ENCODE data around the gene AGAP3.
A peak's percentile ranks its signal among the peaks of the same experiment; 100 is the strongest.

AGAP3 gene

DNA sequence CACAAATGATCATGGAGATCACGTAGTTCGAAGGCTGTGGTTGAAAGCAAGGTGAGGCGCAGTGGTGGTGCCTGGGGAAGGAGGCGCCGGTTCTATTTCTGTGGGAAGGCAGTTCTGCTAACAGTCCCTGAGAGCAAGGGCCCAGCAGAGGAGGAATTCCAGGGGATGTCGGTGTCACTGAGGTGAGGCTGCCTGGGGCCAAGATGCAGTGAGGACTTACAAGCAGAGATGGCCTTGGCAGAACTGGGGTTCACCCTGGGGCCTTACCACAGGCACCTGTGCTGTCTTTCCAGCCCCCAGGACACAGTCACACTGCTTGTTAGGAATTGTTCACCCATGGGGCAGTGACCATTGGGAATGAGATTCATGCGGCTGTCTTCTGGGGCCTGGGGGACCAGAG, 54.6 kb downstream of the AGAP3 start:
- Histone ChIP-seq H3K14ac (ENCODE audit: low read length) (no peak overlapping the region), H2AK5ac (ENCODE audit: low read depth, low read length) (no peak overlapping the region), H3K9me3 (replicated peaks in 1 of 2; ENCODE audit: control insufficient read depth in 2 of 2, insufficient read depth in 1 of 2, low read depth in 1 of 2, low read length in 2 of 2) (no peaks in the 10 kb centered on the region), H2AFZ (ENCODE audit: low read length) (no peak overlapping the region), H3K27me3 (ENCODE audit: control insufficient read depth in 3 of 3, insufficient read depth in 3 of 3, low read depth in 1 of 3, low read length in 3 of 3) (no peaks in the 10 kb centered on the region), H3K36me3 (replicated peaks in 1 of 2; ENCODE audit: control insufficient read depth in 2 of 2, insufficient read depth in 2 of 2, low read length in 2 of 2) (peaks cover 23 to 86% of the 10 kb centered on the region in 2 donors), H4K91ac (ENCODE audit: low read depth, low read length, poor library complexity) (no peak overlapping the region), H3K4me1 (ENCODE audit: control insufficient read depth in 2 of 2, insufficient read depth in 1 of 2, low read depth in 1 of 2, low read length in 2 of 2) (peaks cover 0 to 21% of the 10 kb centered on the region in 2 donors), H3K9ac (ENCODE audit: low read depth, low read length, poor library complexity) (no peak overlapping the region), H4K8ac (ENCODE audit: low read depth, low read length) (no peak overlapping the region), H3K79me1 (ENCODE audit: low read depth, low read length) (no peaks in the 10 kb centered on the region), H3K27ac (replicated peaks; ENCODE audit: low read length) (no peak overlapping the region), H3K23ac (ENCODE audit: low read depth, low read length, poor library complexity) (no peak overlapping the region), H3K4ac (ENCODE audit: low read length) (no peak overlapping the region), H2BK120ac (ENCODE audit: low read depth, low read length) (no peak overlapping the region), H2BK15ac (ENCODE audit: low read length) (no peak overlapping the region), H2BK12ac (ENCODE audit: low read length) (no peak overlapping the region), H3K4me2 (ENCODE audit: insufficient read depth, low read length, poor library complexity, severe bottlenecking) (no peak overlapping the region), H3K18ac (ENCODE audit: low read length) (no peak overlapping the region), H2BK5ac (ENCODE audit: low read length) (peak overlapping the region; percentile 47), H3K4me3 (ENCODE audit: low read length in 2 of 2) (no peak overlapping the region)
- no CpG with 5 or more reads among the region's 7 CpGs for WGBS, 2 donors (ENCODE audit: extremely low coverage in 2 of 2, insufficient read length in 2 of 2, insufficient replicate concordance in 1 of 2)
- no peak for DNase-seq (ENCODE audit: low spot score)

DNA sequence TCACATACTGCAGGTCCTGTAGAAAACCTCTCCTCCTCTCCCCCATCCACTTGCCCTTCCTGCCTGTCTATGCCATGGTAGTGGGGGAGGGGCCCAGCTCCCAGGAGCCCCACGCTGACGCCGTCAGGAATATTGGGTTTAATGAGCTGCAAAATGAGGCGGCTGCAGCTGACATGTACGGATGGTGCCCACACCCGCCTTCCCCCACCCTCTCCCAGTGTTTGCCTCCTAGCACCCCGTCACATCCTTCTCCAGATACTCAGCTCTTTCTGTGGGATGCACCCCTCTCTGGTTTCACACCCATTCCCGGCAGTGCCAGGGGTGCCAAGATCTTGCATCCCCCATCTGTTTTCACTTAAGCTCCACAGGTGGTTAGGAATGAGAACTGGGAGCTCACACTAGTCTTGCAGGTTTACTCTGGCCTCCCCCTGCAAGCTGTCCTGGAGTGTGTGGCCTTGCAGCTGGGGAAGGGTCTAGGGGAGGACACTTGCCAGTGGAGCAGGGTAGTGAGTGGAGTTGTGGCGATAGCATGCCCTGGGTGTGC, 55.1 kb downstream of the AGAP3 start:
- no peak overlapping the region for H2BK120ac ChIP-seq (ENCODE audit: low read depth, low read length)
- H4K8ac ChIP-seq (ENCODE audit: low read depth, low read length): no peak overlapping the region
- no peak for DNase-seq (ENCODE audit: low spot score)
- H3K9ac ChIP-seq (ENCODE audit: low read depth, low read length, poor library complexity): no peak overlapping the region
- H2BK5ac ChIP-seq (ENCODE audit: low read length): peak overlapping the region; percentile 47
- H3K27ac ChIP-seq (replicated peaks; ENCODE audit: low read length): no peak overlapping the region
- no peaks in the 10 kb centered on the region for H3K79me1 ChIP-seq (ENCODE audit: low read depth, low read length)
- H3K4ac ChIP-seq (ENCODE audit: low read length): no peak overlapping the region
- no peak overlapping the region for H2BK12ac ChIP-seq (ENCODE audit: low read length)
- H2BK15ac ChIP-seq (ENCODE audit: low read length): no peak overlapping the region
- WGBS, 2 donors (ENCODE audit: extremely low coverage in 2 of 2, insufficient read length in 2 of 2, insufficient replicate concordance in 1 of 2): no CpG with 5 or more reads among the region's 9 CpGs
- H2AK5ac ChIP-seq (ENCODE audit: low read depth, low read length): no peak overlapping the region
- H3K4me3 ChIP-seq (ENCODE audit: low read length in 2 of 2): no peak overlapping the region
- H4K91ac ChIP-seq (ENCODE audit: low read depth, low read length, poor library complexity): no peak overlapping the region
- peak overlapping the region; percentile 21 for H3K23ac ChIP-seq (ENCODE audit: low read depth, low read length, poor library complexity)
- H3K4me1 ChIP-seq (ENCODE audit: control insufficient read depth in 2 of 2, insufficient read depth in 1 of 2, low read depth in 1 of 2, low read length in 2 of 2): peaks cover 0 to 21% of the 10 kb centered on the region in 2 donors
- peaks cover 23 to 80% of the 10 kb centered on the region in 2 donors for H3K36me3 ChIP-seq (replicated peaks in 1 of 2; ENCODE audit: control insufficient read depth in 2 of 2, insufficient read depth in 2 of 2, low read length in 2 of 2)
- no peak overlapping the region for H3K18ac ChIP-seq (ENCODE audit: low read length)
- H3K4me2 ChIP-seq (ENCODE audit: insufficient read depth, low read length, poor library complexity, severe bottlenecking): no peak overlapping the region
- no peaks in the 10 kb centered on the region for H3K27me3 ChIP-seq (ENCODE audit: control insufficient read depth in 3 of 3, insufficient read depth in 3 of 3, low read depth in 1 of 3, low read length in 3 of 3)
- no peaks in the 10 kb centered on the region for H3K9me3 ChIP-seq (replicated peaks in 1 of 2; ENCODE audit: control insufficient read depth in 2 of 2, insufficient read depth in 1 of 2, low read depth in 1 of 2, low read length in 2 of 2)
- no peak overlapping the region for H3K14ac ChIP-seq (ENCODE audit: low read length)
- H2AFZ ChIP-seq (ENCODE audit: low read length): no peak overlapping the region

DNA sequence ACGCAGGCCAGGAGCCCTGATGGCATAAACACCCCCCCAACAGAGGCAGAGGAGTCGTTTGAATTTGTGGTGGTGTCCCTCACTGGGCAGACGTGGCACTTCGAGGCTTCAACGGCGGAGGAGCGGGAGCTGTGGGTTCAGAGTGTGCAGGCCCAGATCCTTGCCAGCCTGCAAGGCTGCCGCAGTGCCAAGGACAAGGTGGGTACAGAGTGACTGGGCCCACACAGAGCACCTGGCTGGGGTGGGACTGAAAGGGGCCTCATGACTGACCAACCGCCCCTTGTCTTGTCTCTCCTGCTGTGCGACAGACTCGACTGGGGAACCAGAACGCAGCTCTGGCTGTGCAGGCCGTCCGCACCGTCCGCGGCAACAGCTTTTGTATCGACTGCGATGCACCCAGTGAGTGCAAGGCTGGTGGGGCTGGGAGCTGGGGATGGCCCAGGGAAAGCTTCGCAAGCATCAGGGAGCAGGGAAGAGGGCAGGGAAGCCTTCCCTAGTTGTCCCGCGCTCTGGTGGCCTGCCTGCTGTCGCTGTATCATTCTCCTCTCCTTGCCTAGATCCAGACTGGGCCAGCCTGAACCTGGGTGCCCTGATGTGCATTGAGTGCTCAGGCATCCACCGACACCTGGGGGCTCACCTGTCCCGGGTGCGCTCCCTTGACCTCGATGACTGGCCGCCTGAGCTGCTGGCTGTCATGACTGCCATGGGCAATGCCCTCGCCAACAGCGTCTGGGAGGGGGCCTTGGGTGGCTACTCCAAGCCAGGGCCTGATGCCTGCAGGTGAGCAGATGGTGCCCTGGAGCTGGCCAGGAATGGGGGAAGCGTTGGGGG, 55.8 kb downstream of the AGAP3 start:
- Histone ChIP-seq H3K14ac (ENCODE audit: low read length) (no peak overlapping the region), H3K79me1 (ENCODE audit: low read depth, low read length) (no peaks in the 10 kb centered on the region), H3K4me1 (ENCODE audit: control insufficient read depth in 2 of 2, insufficient read depth in 1 of 2, low read depth in 1 of 2, low read length in 2 of 2) (peaks cover 0 to 21% of the 10 kb centered on the region in 2 donors), H3K27me3 (ENCODE audit: control insufficient read depth in 3 of 3, insufficient read depth in 3 of 3, low read depth in 1 of 3, low read length in 3 of 3) (no peaks in the 10 kb centered on the region), H2AFZ (ENCODE audit: low read length) (no peak overlapping the region), H3K27ac (replicated peaks; ENCODE audit: low read length) (no peak overlapping the region), H2AK5ac (ENCODE audit: low read depth, low read length) (no peak overlapping the region), H3K9ac (ENCODE audit: low read depth, low read length, poor library complexity) (peak overlapping the region; percentile 46), H3K4me3 (ENCODE audit: low read length in 2 of 2) (no peak overlapping the region), H4K91ac (ENCODE audit: low read depth, low read length, poor library complexity) (no peak overlapping the region), H3K4ac (ENCODE audit: low read length) (no peak overlapping the region), H2BK12ac (ENCODE audit: low read length) (no peak overlapping the region), H3K23ac (ENCODE audit: low read depth, low read length, poor library complexity) (peak overlapping the region; percentile 52), H3K4me2 (ENCODE audit: insufficient read depth, low read length, poor library complexity, severe bottlenecking) (no peak overlapping the region), H3K18ac (ENCODE audit: low read length) (peak overlapping the region; percentile 19), H4K8ac (ENCODE audit: low read depth, low read length) (no peak overlapping the region), H3K36me3 (replicated peaks in 1 of 2; ENCODE audit: control insufficient read depth in 2 of 2, insufficient read depth in 2 of 2, low read length in 2 of 2) (peaks cover 23 to 73% of the 10 kb centered on the region in 2 donors), H3K9me3 (replicated peaks in 1 of 2; ENCODE audit: control insufficient read depth in 2 of 2, insufficient read depth in 1 of 2, low read depth in 1 of 2, low read length in 2 of 2) (no peaks in the 10 kb centered on the region), H2BK5ac (ENCODE audit: low read length) (no peak overlapping the region), H2BK120ac (ENCODE audit: low read depth, low read length) (no peak overlapping the region), H2BK15ac (ENCODE audit: low read length) (no peak overlapping the region)
- WGBS, 2 donors (ENCODE audit: extremely low coverage in 2 of 2, insufficient read length in 2 of 2, insufficient replicate concordance in 1 of 2): no CpG with 5 or more reads among the region's 31 CpGs
- no peak for DNase-seq (ENCODE audit: low spot score)

DNA sequence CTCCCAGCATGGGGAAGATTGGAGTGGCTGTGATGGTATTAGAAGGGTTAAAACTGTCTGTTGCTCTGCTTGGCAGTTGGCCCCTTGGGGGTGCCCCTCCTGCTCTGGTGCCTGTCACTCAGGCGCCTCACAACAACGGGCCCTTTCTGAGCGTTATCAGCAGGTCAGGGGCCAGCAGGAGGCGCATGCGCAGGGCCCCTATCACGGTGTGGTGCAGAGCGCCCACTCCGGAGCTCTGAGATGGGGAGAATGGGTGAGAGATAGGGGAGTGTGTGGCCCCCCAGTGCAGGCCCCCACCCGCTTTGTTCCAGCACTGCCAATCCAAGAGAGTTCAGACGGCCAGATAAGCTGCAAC, 56.4 kb downstream of the AGAP3 start:
- Histone ChIP-seq H3K9ac (ENCODE audit: low read depth, low read length, poor library complexity) (peak overlapping the region; percentile 46), H3K4me2 (ENCODE audit: insufficient read depth, low read length, poor library complexity, severe bottlenecking) (no peak overlapping the region), H4K91ac (ENCODE audit: low read depth, low read length, poor library complexity) (no peak overlapping the region), H3K23ac (ENCODE audit: low read depth, low read length, poor library complexity) (peak overlapping the region; percentile 52), H3K4me1 (ENCODE audit: control insufficient read depth in 2 of 2, insufficient read depth in 1 of 2, low read depth in 1 of 2, low read length in 2 of 2) (peaks cover 0 to 20% of the 10 kb centered on the region in 2 donors), H2AFZ (ENCODE audit: low read length) (no peak overlapping the region), H2AK5ac (ENCODE audit: low read depth, low read length) (no peak overlapping the region), H4K8ac (ENCODE audit: low read depth, low read length) (no peak overlapping the region), H2BK5ac (ENCODE audit: low read length) (no peak overlapping the region), H3K36me3 (replicated peaks in 1 of 2; ENCODE audit: control insufficient read depth in 2 of 2, insufficient read depth in 2 of 2, low read length in 2 of 2) (peaks cover 23 to 69% of the 10 kb centered on the region in 2 donors), H3K4me3 (ENCODE audit: low read length in 2 of 2) (no peak overlapping the region), H3K79me1 (ENCODE audit: low read depth, low read length) (no peaks in the 10 kb centered on the region), H2BK12ac (ENCODE audit: low read length) (no peak overlapping the region), H3K18ac (ENCODE audit: low read length) (peak overlapping the region; percentile 36), H3K14ac (ENCODE audit: low read length) (no peak overlapping the region), H3K9me3 (replicated peaks in 1 of 2; ENCODE audit: control insufficient read depth in 2 of 2, insufficient read depth in 1 of 2, low read depth in 1 of 2, low read length in 2 of 2) (no peaks in the 10 kb centered on the region), H3K4ac (ENCODE audit: low read length) (no peak overlapping the region), H2BK120ac (ENCODE audit: low read depth, low read length) (no peak overlapping the region), H2BK15ac (ENCODE audit: low read length) (no peak overlapping the region), H3K27me3 (ENCODE audit: control insufficient read depth in 3 of 3, insufficient read depth in 3 of 3, low read depth in 1 of 3, low read length in 3 of 3) (no peaks in the 10 kb centered on the region), H3K27ac (replicated peaks; ENCODE audit: low read length) (no peak overlapping the region)
- no CpG with 5 or more reads among the region's 10 CpGs for WGBS, 2 donors (ENCODE audit: extremely low coverage in 2 of 2, insufficient read length in 2 of 2, insufficient replicate concordance in 1 of 2)
- no peak for DNase-seq (ENCODE audit: low spot score)

Data from neuronal stem cell (in vitro differentiated cells).